MM.1S (cell line): ENCODE results near the gene DNAH9.

ENCODE experiments used
- DNase-seq: peaks from one replicate; pipeline ENCODE4 v3.0.0-alpha.2; 2015
- H2AFZ ChIP-seq: fragments of 300-600 bp; sonication (generic); 2 replicates; pipeline ENCODE4 v1.6.0; 2016; ENCODE audit warnings: antibody characterized with exemption, low read length
- H3F3A ChIP-seq: fragments of 300-600 bp; sonication (generic); 2 replicates; pipeline ENCODE4 v1.6.1; 2016; ENCODE audit warnings: mild to moderate bottlenecking, antibody characterized with exemption, low read length, moderate library complexity, mixed read lengths; ENCODE audit not compliant: insufficient read depth
- H3K27ac ChIP-seq: fragments of 300-600 bp; sonication (generic); 2 replicates; pipeline ENCODE4 v1.5.1; 2016; ENCODE audit warnings: mild to moderate bottlenecking, low read length
- H3K27me3 ChIP-seq: fragments of 300-600 bp; sonication (generic); replicated peaks from 2 replicates; pipeline ENCODE4 v1.6.0; 2016; ENCODE audit warnings: low read length; ENCODE audit not compliant: insufficient read depth
- H3K36me3 ChIP-seq: fragments of 300-600 bp; sonication (generic); replicated peaks from 2 replicates; pipeline ENCODE4 v1.6.1; 2016; ENCODE audit warnings: mild to moderate bottlenecking, low read length, mixed read lengths; ENCODE audit not compliant: insufficient read depth
- H3K4me1 ChIP-seq: fragments of 300-600 bp; sonication (generic); 2 replicates; pipeline ENCODE4 v1.6.1; 2016; ENCODE audit warnings: low read length, mixed read lengths
- H3K4me2 ChIP-seq: fragments of 300-600 bp; sonication (generic); 2 replicates; pipeline ENCODE4 v1.6.0; 2016; ENCODE audit warnings: low read depth, low read length
- H3K4me3 ChIP-seq: fragments of 300-600 bp; sonication (generic); 2 replicates; pipeline ENCODE4 v1.5.1; 2016; ENCODE audit warnings: low read length, mixed read lengths
- H3K79me2 ChIP-seq: fragments of 300-600 bp; sonication (generic); 2 replicates; pipeline ENCODE4 v1.6.1; 2016; ENCODE audit warnings: mixed run types, low read length, mixed read lengths
- H3K9ac ChIP-seq: fragments of 300-600 bp; sonication (generic); 2 replicates; pipeline ENCODE4 v1.6.1; 2016; ENCODE audit warnings: low read length, mixed read lengths
- H3K9me2 ChIP-seq: fragments of 300-600 bp; sonication (generic); replicated peaks from 2 replicates; pipeline ENCODE4 v1.6.1; 2016; ENCODE audit warnings: mild to moderate bottlenecking, low read length, mixed read lengths; ENCODE audit not compliant: insufficient read depth
- H3K9me3 ChIP-seq: fragments of 300-600 bp; sonication (generic); replicated peaks from 2 replicates; pipeline ENCODE4 v1.6.1; 2016; ENCODE audit warnings: mild to moderate bottlenecking, low read length, mixed read lengths; ENCODE audit not compliant: insufficient read depth
- H4K20me1 ChIP-seq: fragments of 300-600 bp; sonication (generic); 2 replicates; pipeline ENCODE4 v1.6.1; 2016; ENCODE audit warnings: mild to moderate bottlenecking, low read length, moderate library complexity, mixed read lengths; ENCODE audit not compliant: insufficient read depth
- CTCF ChIP-seq: fragments of 300-600 bp; sonication (generic); IDR thresholded peaks from 2 replicates; pipeline ENCODE4 v1.5.1; 2016; ENCODE audit warnings: antibody characterized with exemption, low read length, mixed read lengths
- EZH2 ChIP-seq: fragments of 300-600 bp; sonication (generic); optimal IDR thresholded peaks from 2 replicates; pipeline ENCODE3; 2017; ENCODE audit warnings: low read depth, mild to moderate bottlenecking, antibody characterized with exemption, low read length, mixed read lengths
- EZH2phosphoT487 ChIP-seq: fragments of 300-600 bp; sonication (generic); IDR thresholded peaks from 2 replicates; pipeline ENCODE4 v1.6.1; 2018; ENCODE audit warnings: antibody characterized with exemption, low read length

Gene DNAH9

GRCh38 chr17:11780621-11781020 lies 182.4 kb downstream of the DNAH9 start:
- Histone ChIP-seq H3F3A (no peaks in the 10 kb centered on the region), H3K27ac (no peak overlapping the region), H3K9ac (no peak overlapping the region), H3K36me3 (no peaks in the 10 kb centered on the region), H3K4me1 (no peaks in the 10 kb centered on the region), H3K79me2 (no peaks in the 10 kb centered on the region), H3K9me2 (no peaks in the 10 kb centered on the region), H3K27me3 (no peaks in the 10 kb centered on the region), H3K4me2 (peak overlapping the region; percentile 25; the same call in 1 of the 2 replicates), H3K4me3 (no peak overlapping the region), H2AFZ (no peak overlapping the region), H4K20me1 (no peaks in the 10 kb centered on the region), H3K9me3 (no peaks in the 10 kb centered on the region)
- TF ChIP-seq EZH2phosphoT487 (no peak), EZH2 (no peak)
- DNase-seq, result peak; percentile 28

- H3K79me2 ChIP-seq, result no peaks in the 10 kb centered on the region
- peak; percentile 50 for DNase-seq
- H3K4me2 ChIP-seq, result no peak overlapping the region
- no peak for TF ChIP-seq CTCF
- TF ChIP-seq EZH2phosphoT487, result no peak
- no peak for TF ChIP-seq EZH2
- no peaks in the 10 kb centered on the region for H4K20me1 ChIP-seq
- no peaks in the 10 kb centered on the region for H3K4me1 ChIP-seq
- H3K9me2 ChIP-seq, result no peaks in the 10 kb centered on the region
- no peak overlapping the region for H3K9ac ChIP-seq
- H3K4me3 ChIP-seq, result no peak overlapping the region
- H3K27me3 ChIP-seq, result no peaks in the 10 kb centered on the region
- no peak overlapping the region for H3K27ac ChIP-seq
- no peak overlapping the region for H2AFZ ChIP-seq
- H3K36me3 ChIP-seq, result no peaks in the 10 kb centered on the region
- H3F3A ChIP-seq, result no peaks in the 10 kb centered on the region
- no peaks in the 10 kb centered on the region for H3K9me3 ChIP-seq
Observed at GRCh38 chr17:11786711-11787438, 188.6 kb downstream of the DNAH9 start.

GRCh38 chr17:11795906-11796305 lies 197.6 kb downstream of the DNAH9 start:
- Histone ChIP-seq H3F3A (no peaks in the 10 kb centered on the region), H3K79me2 (no peaks in the 10 kb centered on the region), H4K20me1 (no peaks in the 10 kb centered on the region), H3K9me2 (no peaks in the 10 kb centered on the region), H3K9ac (no peak overlapping the region), H3K4me1 (no peaks in the 10 kb centered on the region), H3K27me3 (no peaks in the 10 kb centered on the region), H3K4me3 (no peak overlapping the region), H3K36me3 (no peaks in the 10 kb centered on the region), H2AFZ (no peak overlapping the region), H3K9me3 (no peaks in the 10 kb centered on the region), H3K27ac (no peak overlapping the region), H3K4me2 (no peak overlapping the region)
- TF ChIP-seq EZH2phosphoT487 (no peak), EZH2 (no peak), CTCF (no peak)
- no peak for DNase-seq

- no peak for DNase-seq
Observed at GRCh38 chr17:11797803-11798202, 199.5 kb downstream of the DNAH9 start.

More at GRCh38 chr17:11797803-11798202, 199.5 kb downstream of the DNAH9 start:
- H3F3A ChIP-seq, result no peaks in the 10 kb centered on the region
- H4K20me1 ChIP-seq, result no peaks in the 10 kb centered on the region
- H3K9me3 ChIP-seq, result no peaks in the 10 kb centered on the region
- no peaks in the 10 kb centered on the region for H3K27me3 ChIP-seq
- H3K36me3 ChIP-seq, result no peaks in the 10 kb centered on the region
- H3K9ac ChIP-seq, result no peak overlapping the region
- no peak overlapping the region for H3K4me3 ChIP-seq
- no peak overlapping the region for H3K27ac ChIP-seq
- no peaks in the 10 kb centered on the region for H3K4me1 ChIP-seq
- no peaks in the 10 kb centered on the region for H3K79me2 ChIP-seq
- no peak for TF ChIP-seq EZH2phosphoT487
- TF ChIP-seq CTCF, result peak; percentile 24; the same call in 1 of the 2 replicates
- no peak overlapping the region for H3K4me2 ChIP-seq
- H3K9me2 ChIP-seq, result no peaks in the 10 kb centered on the region
- H2AFZ ChIP-seq, result no peak overlapping the region
